K562 (cell line): ENCODE results near the gene PPP1R15B. TPM values are rescaled to one million over a fixed set of nuclear protein-coding genes. Genes with fewer than 3 reads are reported as not detected.

ENCODE experiments used
- ADNP ChIP-seq: fragments of 200-800 bp; sonication (Bioruptor generic); IDR thresholded peaks from 2 replicates; pipeline ENCODE4 v1.6.1; 2016; ENCODE audit warnings: missing genetic modification characterization, missing compliant biosample characterization
- ATF2 ChIP-seq: sonication (generic); formaldehyde crosslinking; IDR thresholded peaks from 2 replicates; pipeline ENCODE4 v1.8.1; 2022; ENCODE audit warnings: missing genetic modification reagents
- ATF3 ChIP-seq, 2 experiments: fragments of 450-650 bp in 1 of 2; sonication (generic) in 1 of 2; formaldehyde crosslinking in 1 of 2; IDR thresholded peaks in 1 of 2; conservative IDR thresholded peaks in 1 of 2; 2 replicates each; pipeline versions ENCODE4 v1.6.1 to v1.8.1; 2016 to 2023; ENCODE audit warnings: mild to moderate bottlenecking in 2 of 2, moderate library complexity in 2 of 2, inconsistent platforms in 1 of 2, missing genetic modification reagents in 1 of 2
- C11orf30 ChIP-seq: fragments of 450-650 bp; IDR thresholded peaks from 2 replicates; pipeline ENCODE4 v1.6.1; 2016; ENCODE audit warnings: low read depth, mild to moderate bottlenecking
- CBFA2T3 ChIP-seq: fragments of 450-650 bp; IDR thresholded peaks from 2 replicates; pipeline ENCODE4 v1.6.1; 2017
- FOXK1 ChIP-seq: sonication (generic); formaldehyde crosslinking; IDR thresholded peaks from 2 replicates; pipeline ENCODE4 v1.8.0; 2022; ENCODE audit warnings: missing genetic modification reagents, mild to moderate bottlenecking, borderline replicate concordance
- FOXM1 ChIP-seq, 2 experiments: fragments of 450-650 bp in 1 of 2; sonication (generic) in 1 of 2; formaldehyde crosslinking in 1 of 2; IDR thresholded peaks; 2 replicates each; pipeline versions ENCODE4 v1.6.1 to v1.9.0; 2017 to 2022; ENCODE audit warnings: low read depth in 2 of 2, mild to moderate bottlenecking in 2 of 2, missing genetic modification reagents in 1 of 2, moderate library complexity in 1 of 2
- KLF13 ChIP-seq: fragments of 450-650 bp; IDR thresholded peaks from 2 replicates; pipeline ENCODE4 v1.6.1; 2016; ENCODE audit warnings: missing genetic modification characterization, low read depth, mild to moderate bottlenecking, missing compliant biosample characterization, moderate library complexity, borderline replicate concordance
- MBD1 ChIP-seq: fragments of 250-450 bp; sonication (Bioruptor Pico); IDR thresholded peaks from 2 replicates; pipeline ENCODE4 v1.8.0; 2022; ENCODE audit warnings: inconsistent platforms
- MCM2 ChIP-seq: fragments of 450-650 bp; IDR thresholded peaks from 2 replicates; pipeline ENCODE4 v1.6.1; 2017; ENCODE audit warnings: low read depth, mild to moderate bottlenecking
- MEF2D ChIP-seq: conservative IDR thresholded peaks from 2 replicates; pipeline ENCODE4 v1.6.1; 2016; ENCODE audit warnings: low read depth, missing genetic modification characterization, missing compliant biosample characterization
- NEUROD1 ChIP-seq: fragments of 150-350 bp; IDR thresholded peaks from 2 replicates; pipeline ENCODE4 v1.6.1; 2014; ENCODE audit warnings: borderline replicate concordance, low read length, low read depth; ENCODE audit not compliant: partially characterized antibody
- NR4A1 ChIP-seq, 2 experiments: fragments of 250-450 bp in 1 of 2; fragments of 450-650 bp in 1 of 2; sonication (Bioruptor Pico) in 1 of 2; IDR thresholded peaks; 2 replicates each; pipeline versions ENCODE4 v1.4.0 to v1.6.1; 2016 to 2020; ENCODE audit warnings: mild to moderate bottlenecking in 2 of 2, missing compliant biosample characterization in 1 of 2, missing genetic modification characterization in 1 of 2, moderate library complexity in 1 of 2
- NRF1 ChIP-seq, 2 experiments: fragments of 450-650 bp; IDR thresholded peaks in 1 of 2; conservative IDR thresholded peaks in 1 of 2; 2 replicates each; pipeline ENCODE4 v1.6.1; 2014; ENCODE audit warnings: mild to moderate bottlenecking in 2 of 2
- RBM17 ChIP-seq: fragments of 200-400 bp; formaldehyde crosslinking; IDR thresholded peaks from 2 replicates; pipeline ENCODE4 v1.6.1; 2017; ENCODE audit warnings: low read depth, mild to moderate bottlenecking, low read length, borderline replicate concordance
- RCOR1 ChIP-seq, 2 experiments: IDR thresholded peaks; 2 replicates each; pipeline ENCODE4 v1.6.1; 2012; ENCODE audit warnings: low read depth in 2 of 2, low read length in 2 of 2, borderline replicate concordance in 1 of 2, improper control_type of control experiment in 1 of 2
- RHOXF2B ChIP-seq: fragments of 250-450 bp; sonication (Bioruptor Pico); conservative IDR thresholded peaks from 2 replicates; pipeline ENCODE4 v1.5.1; 2021
- SMARCC2 ChIP-seq: fragments of 450-650 bp; IDR thresholded peaks from 2 replicates; pipeline ENCODE4 v1.6.1; 2017; ENCODE audit warnings: antibody characterized with exemption, moderate library complexity, mild to moderate bottlenecking, low read depth
- SNRNP70 ChIP-seq: fragments of 200-400 bp; formaldehyde crosslinking; optimal IDR thresholded peaks from 2 replicates; pipeline ENCODE3; 2017; ENCODE audit warnings: low read depth, low read length
- ZBTB17 ChIP-seq: fragments of 450-650 bp; formaldehyde crosslinking; IDR thresholded peaks from 2 replicates; pipeline ENCODE4 v1.4.0; 2020; ENCODE audit warnings: mild to moderate bottlenecking
- ZEB2 ChIP-seq: fragments of 450-650 bp; IDR thresholded peaks from 2 replicates; pipeline ENCODE4 v1.6.1; 2016
- ZNF347 ChIP-seq: fragments of 450-650 bp; formaldehyde crosslinking; IDR thresholded peaks from 2 replicates; pipeline ENCODE4 v1.4.0; 2020; ENCODE audit warnings: low read depth, mild to moderate bottlenecking, moderate library complexity
- ZNF830 ChIP-seq: fragments of 250-450 bp; sonication (Bioruptor Pico); IDR thresholded peaks from 2 replicates; pipeline ENCODE4 v1.5.0; 2021; ENCODE audit warnings: mild to moderate bottlenecking
- polyA plus RNA-seq, 8 experiments: library from polyadenylated mRNA; depleted of rRNA in 4 of 8; stranded (reverse) in 5 of 8; unstranded in 3 of 8; fragments of >200 nt; fragmentation: Nextera tagmentation in 2 of 8; fragmentation: Illumina TruSeq in 1 of 8; extraction: Ambion mirVana in 2 of 8; extraction: Trizol in 1 of 8; gene quantifications; 2 replicates each; pipeline versions ENCODE4 v1.2.1 to v1.2.3, GENCODE V29; 2011 to 2014; ENCODE audit warnings: inconsistent platforms in 1 of 8, missing spikeins in 1 of 8
- total RNA-seq, 7 experiments: library from RNA; depleted of rRNA in 6 of 7; stranded (reverse); fragments of >200 nt in 6 of 7; fragmentation: Illumina TruSeq in 2 of 7; extraction: Trizol in 2 of 7; gene quantifications; 2 replicates each; pipeline versions ENCODE4 v1.2.1 to v1.2.3, GENCODE V29; 2011 to 2021; ENCODE audit warnings: low replicate concordance in 1 of 7

The PPP1R15B gene
- total and polyA plus RNA-seq, 9 of the 15 experiments (the other 6 are each of a cell fraction or from before 2014, with no cell fraction given) = 17.0 to 48.1 (median 30.8) TPM

GRCh38 chr1:204417074-204417997, 5.7 kb upstream of the PPP1R15B start (continued):
- TF ChIP-seq NRF1 (conservative IDR thresholded peaks at IDR 0.05 in 1 of 2, IDR thresholded peaks at IDR 0.05 in 1 of 2) (peak; percentile 61 to 72), CBFA2T3 (peak; percentile 83), RHOXF2B (CRISPR knock-in tag) (no peak), SMARCC2 (peak; percentile 93), ZNF830 (no peak), FOXM1 (IDR thresholded peaks at IDR 0.05; ENCODE audit: low read depth) (0 out of 2 replicates have a peak, but pooled peaks have one; percentile 17), FOXM1 (CRISPR knock-in tag; IDR thresholded peaks at IDR 0.05; ENCODE audit: low read depth) (no peak), RCOR1 (IDR thresholded peaks at IDR 0.05; ENCODE audit: borderline replicate concordance in 1 of 2, low read depth in 2 of 2, low read length in 2 of 2) (peak; percentile 55 to 87; a peak in 3 of 4 replicates), ZEB2 (peak; percentile 60; the same call in 1 of the 2 replicates), MBD1 (no peak), SNRNP70 (no peak), ADNP (tag) (peak; percentile 59; the same call in 1 of the 2 replicates), RBM17 (no peak), ZNF347 (CRISPR knock-in tag) (no peak), NR4A1 (CRISPR knock-in tag; IDR thresholded peaks at IDR 0.05) (no peak), NR4A1 (tag; IDR thresholded peaks at IDR 0.05) (0 out of 2 replicates have a peak, but pooled peaks have one; percentile 69), ATF2 (CRISPR knock-in tag) (no peak), FOXK1 (0 out of 2 replicates have a peak, but pooled peaks have one; percentile 38), ZBTB17 (0 out of 2 replicates have a peak, but pooled peaks have one; percentile 33), MEF2D (tag) (peak; percentile 32; the same call in 1 of the 2 replicates), MCM2 (no peak), ATF3 (IDR thresholded peaks at IDR 0.05) (peak; percentile 93), ATF3 (CRISPR knock-in tag; conservative IDR thresholded peaks at IDR 0.05) (peak; percentile 41; the same call in 1 of the 2 replicates), NEUROD1 (peak; percentile 63), C11orf30 (peak; percentile 62; the same call in 1 of the 2 replicates), KLF13 (tag) (no peak)
